ENCODE results near the gene SLC22A13.
A peak's percentile ranks its signal among the peaks of the same experiment; 100 is the strongest.
"Not testable (repeated sequence)": the region's sequence is repeated elsewhere in the genome, so short reads cannot be mapped to it uniquely, and the experiment has no call there.

The SLC22A13 gene

DNA sequence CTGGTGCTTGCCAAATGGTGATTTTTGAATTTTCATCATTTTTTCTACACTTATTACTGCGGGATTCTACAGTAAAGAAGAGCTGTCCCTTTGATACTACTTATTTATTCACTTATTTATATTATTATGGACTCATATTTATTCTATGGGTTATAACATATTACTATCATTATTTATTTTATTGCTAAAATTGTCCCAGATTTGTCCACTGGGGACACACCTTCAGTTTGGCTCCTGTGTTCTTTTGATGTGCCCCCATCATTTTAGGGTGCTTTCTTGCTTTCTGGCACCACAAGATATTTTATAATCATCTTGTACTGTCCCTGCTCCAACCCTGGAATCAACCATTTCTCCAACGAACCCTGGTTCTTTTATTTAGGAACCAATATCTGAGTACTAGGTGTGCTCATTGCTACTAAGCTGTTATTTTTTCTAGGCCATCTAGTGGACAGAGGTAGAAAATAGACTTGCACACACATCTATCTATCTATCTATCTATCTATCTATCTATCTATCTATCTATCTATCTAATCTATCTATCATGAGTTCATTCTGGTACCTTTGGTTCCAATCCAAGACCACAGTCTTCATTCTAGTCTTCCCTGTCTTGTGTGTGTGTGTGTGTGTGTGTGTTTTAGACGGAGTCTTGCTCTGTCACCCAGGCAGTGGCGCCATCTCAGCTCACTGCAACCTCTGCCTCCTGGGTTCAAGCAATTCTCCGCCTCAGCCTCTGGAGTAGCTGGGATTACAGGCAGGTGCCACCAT, 32.5 kb downstream of the SLC22A13 start:
- peak; percentile 25 for DNase-seq (ENCODE audit: low read depth)

DNA sequence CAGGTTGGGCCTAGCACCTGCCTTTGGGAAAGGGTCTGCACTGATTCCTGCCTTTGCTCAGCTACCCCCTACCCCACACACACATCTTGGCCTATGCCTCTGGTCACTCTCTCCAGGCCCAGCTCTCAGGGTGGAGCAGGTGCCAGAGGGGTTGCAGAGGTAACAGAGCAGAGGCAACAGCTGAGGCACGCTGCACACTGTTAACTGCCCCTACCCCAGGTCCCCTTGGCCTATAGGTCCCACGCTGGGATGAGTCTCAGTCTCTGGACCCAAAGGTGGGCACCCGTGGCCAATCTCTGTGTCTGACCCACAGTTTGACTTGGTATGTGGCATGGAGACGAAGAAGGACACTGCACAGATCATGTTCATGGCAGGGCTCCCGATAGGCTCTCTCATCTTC, 41.3 kb downstream of the SLC22A13 start:
- no peak for DNase-seq (ENCODE audit: low read depth)

DNA sequence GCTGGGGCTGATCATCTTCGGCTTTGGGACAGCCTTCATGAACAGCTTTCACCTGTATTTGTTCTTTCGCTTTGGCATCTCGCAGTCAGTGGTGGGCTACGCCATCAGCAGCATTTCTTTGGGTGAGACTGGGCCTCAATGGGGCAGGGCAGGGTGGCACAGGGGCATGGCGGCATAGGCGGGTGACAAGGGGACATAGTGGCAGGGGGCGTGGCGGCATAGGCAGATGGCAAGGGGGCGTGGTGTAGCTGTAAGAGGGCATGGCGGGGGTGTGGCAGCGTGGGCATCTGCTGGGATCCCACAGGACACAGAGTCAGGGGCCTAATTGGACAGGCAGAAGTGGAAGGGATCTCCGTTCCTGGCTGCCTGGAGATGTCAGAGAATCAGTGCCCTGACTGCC, 42.0 kb downstream of the SLC22A13 start:
- no peak for DNase-seq (ENCODE audit: low read depth)

DNA sequence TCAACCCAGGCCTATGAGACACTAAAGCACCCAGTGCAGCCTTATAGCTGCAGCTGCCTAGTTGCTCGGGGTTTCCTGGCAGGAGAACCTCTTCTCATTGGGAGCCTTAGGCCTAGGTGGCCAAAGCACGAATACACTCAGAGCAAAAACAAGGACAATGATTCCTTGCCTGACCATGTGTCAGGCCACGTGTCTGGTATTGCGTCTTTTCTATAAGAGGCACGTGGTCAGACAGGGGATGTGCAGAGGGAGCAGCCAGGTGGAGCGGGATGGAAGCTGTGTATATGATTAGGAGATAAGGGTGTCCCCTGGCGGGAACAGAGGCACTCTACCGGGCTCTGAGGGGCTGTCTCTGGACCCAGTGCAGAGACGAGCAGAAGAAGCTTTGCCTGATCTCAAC, 42.8 kb downstream of the SLC22A13 start:
- DNase-seq (ENCODE audit: low read depth), result no peak

DNA sequence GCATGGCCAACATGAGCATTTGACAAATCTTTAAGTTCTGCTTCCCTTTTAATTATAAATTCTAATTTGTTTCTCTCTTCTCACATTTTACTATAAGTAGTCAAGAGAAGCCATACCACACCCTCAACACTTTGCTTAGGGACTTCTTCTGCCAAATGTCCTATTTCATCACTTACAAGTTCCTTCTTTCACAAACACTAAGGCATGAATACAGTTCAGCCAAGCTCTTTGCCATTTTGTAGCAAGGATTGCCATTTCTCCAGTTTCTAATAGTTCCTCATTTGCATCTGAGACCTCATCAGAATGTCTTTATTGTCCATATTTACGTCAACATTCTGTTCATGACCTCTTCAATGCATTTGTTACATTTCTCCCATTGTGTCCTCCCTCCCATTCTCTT, 45.9 kb downstream of the SLC22A13 start:
- no peak for DNase-seq (ENCODE audit: low read depth)

DNA sequence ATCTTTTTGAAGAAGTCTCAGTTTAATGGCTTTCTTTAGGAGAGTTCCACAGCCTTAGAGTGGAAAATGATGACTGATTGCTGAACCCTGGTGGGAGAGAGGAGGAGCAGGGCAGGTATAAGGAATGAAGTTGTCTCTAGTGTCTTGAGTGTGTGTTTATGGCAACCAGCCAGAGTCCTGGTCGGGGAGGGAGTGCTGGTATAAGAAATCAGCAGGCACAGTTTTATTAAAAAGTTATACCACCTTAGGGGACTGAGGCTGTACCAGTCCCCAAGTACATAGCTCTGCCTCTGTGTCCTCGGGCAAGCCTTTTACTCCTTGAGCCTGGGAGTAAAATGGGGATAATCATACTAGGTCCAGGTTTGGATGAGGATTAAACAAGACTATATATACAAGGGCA, 46.3 kb downstream of the SLC22A13 start:
- no peak for DNase-seq (ENCODE audit: low read depth)

DNA sequence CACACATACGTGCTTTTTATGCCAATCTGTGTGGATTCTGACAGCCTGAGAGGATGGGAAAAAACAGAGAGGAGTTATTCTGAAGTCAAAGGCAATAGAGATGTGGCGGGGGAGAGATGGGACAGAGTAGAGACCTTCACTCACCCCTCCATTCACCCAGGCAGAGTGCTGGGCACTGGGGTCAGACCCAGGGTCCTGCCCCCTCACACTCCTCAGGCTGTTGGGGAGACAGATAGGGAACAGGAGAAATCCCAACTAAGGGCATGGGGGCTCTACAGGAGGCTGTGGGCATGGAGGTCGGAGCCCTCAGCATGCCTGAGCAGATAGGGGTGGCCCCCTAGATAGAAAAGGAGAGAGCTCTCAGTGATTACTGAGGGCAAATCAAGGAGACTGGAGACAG, 46.7 kb downstream of the SLC22A13 start:
- DNase-seq (ENCODE audit: low read depth), result no peak

DNA sequence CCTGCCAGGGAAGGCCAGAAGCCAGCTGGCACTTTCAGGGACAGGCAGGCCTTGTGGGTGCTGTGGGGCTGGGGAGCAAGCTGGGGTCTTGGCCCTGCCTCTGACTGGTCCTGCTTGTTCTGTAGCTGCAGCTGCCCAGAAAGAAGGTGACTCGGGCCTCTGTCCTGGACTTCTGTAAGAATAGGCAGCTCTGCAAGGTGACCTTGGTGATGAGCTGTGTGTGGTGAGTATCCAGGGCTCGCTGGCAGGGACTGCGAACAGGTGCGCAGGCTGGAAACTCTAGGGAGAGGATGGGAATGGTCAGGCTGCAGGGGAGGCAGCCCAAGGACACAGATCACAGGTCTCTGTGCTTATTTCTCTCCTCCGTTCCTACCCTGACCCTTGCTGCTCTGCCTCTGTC, 47.7 kb downstream of the SLC22A13 start:
- no peak for DNase-seq (ENCODE audit: low read depth)

DNA sequence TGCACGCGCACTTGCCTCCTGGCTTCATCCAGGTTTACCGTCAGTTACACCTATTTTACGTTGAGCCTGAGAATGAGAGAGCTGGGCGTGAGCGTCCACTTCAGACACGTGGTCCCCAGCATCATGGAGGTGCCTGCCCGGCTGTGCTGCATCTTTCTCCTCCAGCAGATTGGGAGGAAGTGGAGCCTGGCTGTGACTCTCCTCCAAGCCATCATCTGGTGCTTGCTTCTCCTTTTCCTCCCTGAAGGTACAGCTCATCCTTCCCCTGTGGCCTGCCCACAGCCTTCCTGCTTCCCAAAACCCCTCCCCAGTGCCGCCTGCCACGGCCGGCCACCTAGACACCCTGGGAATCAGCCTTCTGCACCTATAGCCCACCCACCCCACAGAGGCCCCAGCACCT, 48.1 kb downstream of the SLC22A13 start:
- DNase-seq (ENCODE audit: low read depth), result no peak

DNA sequence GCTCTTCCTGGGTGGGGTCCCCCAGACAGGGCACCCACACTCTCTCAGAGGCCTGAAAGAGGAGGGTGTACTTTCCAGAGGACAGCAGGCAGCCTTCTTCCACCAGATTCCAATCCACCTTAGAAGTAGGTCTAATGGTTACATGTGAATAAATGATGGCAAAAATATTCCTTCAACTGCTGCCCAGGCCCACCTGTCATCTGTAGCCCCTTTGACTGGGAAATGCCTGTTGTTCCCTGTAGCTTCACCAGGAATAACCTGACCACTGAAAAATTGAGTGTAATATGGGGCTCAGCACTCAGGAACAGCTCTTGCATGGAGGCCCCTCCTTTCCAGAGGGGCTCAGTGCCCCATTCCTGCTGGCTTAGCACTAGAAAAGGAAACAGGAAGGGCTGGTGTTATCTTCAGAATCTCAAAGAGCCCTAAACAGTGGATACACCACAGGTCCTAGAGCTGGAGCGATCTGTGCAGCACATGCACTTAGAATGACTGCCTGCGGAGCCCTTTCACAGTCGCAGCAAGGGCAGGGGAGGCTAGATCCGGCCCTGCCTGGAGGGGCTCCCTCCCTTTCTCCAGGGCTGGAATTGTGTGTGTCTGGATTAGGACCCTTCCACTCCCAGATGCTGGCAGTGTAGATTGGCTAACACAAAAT, 48.6 kb downstream of the SLC22A13 start:
- peak; percentile 1 for DNase-seq (ENCODE audit: low read depth)

DNA sequence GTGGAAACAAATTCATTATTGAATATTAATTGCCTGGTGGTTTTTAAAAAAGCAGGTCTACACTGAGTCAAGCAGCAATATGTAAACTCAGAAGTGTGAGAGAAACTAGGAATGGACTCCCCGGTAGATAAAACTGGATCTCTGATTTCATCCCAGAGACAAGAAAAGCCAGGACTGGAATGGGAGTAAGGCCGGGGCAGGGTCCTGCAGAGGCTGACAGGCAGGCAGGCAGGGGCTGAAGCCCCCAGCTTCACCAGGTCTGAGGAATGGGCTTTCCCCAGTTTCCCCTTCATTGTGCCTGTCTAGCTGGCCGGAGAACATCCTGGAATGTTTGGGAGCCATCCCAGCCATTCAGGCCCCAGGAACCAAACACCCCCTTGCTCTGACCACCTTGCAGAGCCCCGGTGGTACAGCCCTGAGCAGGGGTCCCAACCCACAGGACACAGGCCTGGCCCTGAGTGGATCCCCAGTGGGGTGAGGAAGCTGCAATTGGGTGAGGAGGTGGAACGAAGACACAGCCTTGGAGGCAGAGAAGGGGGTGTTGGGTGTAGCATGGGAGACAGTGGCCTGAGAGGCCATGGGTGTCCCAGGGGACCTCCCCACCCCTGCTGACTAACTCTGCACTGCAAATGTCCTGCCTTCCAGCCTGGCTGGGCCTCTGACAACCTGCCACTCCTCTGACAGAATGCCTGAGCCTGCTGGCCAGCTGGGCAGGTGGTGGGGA, 49.3 kb downstream of the SLC22A13 start:
- no peak for DNase-seq (ENCODE audit: low read depth)

DNA sequence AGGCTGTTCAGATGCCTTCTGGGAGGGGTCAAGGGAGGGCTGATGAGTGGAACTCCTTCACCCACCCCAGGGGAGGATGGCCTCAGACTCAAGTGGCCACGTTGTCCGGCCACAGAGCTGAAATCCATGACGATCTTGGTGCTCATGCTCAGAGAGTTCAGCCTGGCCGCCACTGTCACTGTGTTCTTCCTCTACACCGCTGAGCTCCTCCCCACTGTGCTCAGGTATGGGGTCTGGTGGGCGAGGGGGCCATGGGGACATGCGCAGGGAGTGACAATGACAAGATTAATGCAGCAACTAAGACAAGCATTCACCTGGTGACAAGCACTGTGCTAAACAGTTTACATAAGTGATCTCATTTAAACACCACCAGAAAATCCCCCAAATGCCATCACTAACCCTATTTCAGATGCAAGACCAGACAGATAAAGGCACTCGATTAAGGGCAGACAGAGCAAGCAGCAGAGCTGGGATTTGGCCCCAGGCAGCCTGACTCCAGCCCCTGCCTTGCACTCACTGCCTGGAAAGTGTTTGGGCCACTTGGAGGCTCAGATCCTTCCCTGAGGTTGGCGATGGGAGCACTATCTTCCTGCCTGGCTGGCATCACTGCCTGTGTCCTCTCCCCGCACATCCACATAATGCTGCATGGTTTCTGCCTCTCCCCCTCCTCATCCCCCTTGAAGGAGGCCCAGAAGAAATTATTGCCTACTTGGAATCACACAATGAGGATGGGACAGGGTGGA, 50.0 kb downstream of the SLC22A13 start:
- no peak for DNase-seq (ENCODE audit: low read depth)

DNA sequence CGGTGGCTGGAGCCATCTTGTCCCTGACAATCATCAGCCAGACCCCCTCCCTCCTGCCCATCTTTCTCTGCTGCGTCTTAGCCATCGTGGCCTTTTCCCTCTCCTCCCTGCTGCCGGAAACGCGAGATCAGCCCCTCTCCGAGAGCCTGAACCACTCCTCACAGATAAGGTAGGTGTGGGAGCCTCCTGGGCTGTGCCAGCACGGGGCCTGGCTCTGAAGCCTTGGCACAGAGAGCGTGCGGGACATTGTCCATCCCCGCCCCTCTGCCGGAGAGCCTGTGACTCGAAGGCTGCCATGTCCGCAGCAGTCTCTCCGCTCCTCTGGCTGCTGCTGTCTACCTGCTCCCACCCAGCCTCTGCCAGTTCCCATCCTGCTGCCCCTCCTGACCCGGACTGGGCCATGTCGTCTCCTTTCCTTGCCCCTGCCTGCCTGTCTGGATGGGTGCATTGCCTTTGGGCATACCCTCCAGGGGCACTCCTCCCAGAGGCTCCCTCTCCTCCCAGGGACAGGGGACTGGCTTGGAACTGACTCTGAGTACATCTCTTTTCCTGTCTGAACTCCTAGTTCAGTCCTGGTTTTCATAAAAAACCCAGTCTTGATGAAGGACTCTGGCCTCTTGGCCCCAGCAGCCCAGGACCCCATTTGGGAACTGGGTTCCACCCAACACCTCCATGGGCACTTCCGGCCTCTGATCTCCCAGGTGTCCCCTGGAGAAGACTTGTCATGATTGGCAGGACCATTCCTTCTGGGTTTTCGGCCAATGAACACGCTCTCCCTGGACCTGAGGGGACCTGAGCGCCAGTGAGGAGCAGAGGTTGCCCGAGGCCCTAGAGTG, 51.0 kb downstream of the SLC22A13 start:
- DNase-seq (ENCODE audit: low read depth), result no peak

DNA sequence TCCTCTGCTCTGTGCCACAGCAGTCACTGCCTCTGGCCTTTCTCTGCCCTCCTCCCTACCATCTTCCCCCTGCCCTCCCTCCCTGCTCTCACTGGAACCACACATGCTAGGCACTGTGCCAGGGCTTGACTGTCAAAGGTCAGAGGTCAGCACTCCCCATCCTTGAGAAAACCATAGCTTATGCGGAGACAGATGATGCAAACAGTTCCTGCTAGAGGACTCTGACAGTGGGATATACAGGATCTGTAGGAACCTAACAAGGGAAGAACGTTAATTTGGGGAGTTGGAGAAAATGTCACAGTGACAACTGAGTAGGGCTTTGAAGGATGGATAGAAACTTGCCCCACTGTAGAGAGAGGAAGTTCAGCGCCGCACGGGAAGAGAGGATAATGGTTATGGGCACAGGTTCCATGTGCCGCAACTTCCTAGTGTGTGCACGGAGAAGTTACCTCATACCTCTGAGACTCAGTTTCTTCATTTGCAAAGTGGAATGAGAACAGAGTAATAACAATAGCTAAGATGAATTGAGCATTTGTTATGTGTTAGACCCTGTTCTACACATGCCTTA, 51.7 kb downstream of the SLC22A13 start:
- DNase-seq (ENCODE audit: low read depth), result no peak

DNA sequence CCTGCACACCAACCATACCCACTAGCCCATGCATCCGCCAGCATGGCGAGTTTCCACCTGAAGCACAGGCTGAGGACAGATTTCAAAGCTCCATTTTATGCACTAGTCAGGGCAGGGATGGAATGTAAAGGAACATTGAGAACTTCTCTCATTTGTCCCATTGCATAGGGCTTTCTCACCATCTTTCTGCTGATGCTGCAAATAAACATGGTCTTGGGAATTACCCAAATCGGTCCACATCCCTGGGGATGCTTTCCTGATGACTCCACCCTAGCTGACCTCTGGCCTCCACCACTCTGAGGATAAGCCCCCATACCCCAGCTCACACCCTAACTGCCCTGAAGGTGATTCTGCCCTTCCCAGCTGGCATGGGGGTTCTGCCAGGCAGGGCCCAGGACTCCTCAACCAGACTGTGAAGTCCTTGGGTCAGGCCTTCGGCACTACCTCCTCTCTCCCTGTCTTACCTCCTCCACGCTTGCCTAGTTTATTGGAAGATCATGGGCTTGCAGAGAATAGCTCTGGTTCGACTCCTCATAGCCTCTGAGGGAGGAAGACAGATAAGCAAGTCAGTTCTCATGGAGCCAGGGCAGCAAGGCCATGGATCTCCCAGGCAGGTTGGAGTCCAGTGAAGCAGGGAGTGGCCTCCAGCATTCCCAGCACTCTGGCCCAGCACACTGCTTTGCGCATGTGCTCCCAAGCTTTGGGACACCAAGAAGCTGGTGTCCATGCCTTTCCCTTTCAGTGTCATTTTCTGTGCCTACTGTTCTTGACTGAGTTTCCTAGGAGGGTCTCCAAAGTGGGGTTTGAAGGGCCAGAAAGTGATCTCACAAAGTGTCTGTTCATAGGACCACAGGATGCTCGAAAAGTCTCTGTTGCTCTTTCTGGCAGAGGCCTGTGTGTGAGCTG, 53.4 kb downstream of the SLC22A13 start:
- no peak for DNase-seq (ENCODE audit: low read depth)

DNA sequence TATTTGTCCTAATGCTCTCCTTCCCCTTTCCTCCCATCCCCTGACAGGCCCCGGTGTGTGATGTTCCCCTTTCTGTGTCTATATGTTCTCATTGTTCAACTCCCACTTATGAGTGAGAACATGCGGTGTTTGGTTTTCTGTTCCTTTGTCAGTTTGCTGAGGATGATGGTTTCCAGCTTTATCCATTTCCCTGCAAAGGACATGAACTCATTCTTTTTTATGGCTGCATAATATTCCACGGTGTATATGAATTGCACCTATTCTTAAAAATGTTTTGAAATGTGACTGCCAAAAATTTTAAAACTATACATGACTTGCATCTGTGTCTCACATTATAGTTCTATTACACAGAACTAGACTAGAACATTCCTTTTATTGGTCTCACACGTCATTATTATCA, 55.0 kb downstream of the SLC22A13 start:
- not testable (repeated sequence) for DNase-seq (ENCODE audit: low read depth)

DNA sequence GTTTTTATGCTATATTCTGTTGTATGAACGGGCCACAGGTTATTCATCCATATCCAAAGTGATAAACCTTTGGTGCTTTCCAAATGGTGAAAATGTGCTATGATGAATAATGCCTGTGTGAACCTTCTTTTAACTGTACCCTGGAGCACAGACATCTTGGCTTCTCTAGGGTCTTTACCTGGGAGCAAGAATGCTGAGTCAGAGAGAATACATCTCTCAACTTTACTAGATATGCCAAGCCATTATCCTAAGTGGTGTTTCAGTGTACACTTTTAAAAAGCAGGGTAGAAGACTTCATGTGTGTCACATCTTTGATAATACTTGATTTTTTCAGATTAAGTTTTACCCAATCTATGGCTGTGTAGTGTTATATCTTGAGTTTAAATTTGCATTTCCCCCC, 57.4 kb downstream of the SLC22A13 start:
- DNase-seq (ENCODE audit: low read depth), result no peak

DNA sequence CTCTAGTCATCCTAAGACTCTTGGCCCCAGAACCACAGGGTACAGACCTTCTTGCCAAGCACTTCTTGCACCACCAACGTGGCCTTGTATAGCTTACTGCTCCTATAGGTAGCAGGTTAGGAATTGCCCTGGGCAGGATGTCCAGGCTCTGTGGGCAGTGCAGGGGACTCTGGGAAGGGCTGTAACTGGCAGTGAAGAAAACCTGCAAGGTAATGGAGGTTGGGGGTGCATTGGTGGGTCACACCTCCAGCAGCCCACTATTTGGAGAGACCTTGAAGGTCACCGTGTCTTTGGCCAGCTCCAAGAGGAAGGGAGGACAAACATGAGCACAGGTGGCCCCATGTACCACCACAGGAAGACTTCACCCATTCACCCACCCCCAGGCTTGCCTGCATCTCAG, 59.6 kb downstream of the SLC22A13 start:
- DNase-seq (ENCODE audit: low read depth), result no peak

DNA sequence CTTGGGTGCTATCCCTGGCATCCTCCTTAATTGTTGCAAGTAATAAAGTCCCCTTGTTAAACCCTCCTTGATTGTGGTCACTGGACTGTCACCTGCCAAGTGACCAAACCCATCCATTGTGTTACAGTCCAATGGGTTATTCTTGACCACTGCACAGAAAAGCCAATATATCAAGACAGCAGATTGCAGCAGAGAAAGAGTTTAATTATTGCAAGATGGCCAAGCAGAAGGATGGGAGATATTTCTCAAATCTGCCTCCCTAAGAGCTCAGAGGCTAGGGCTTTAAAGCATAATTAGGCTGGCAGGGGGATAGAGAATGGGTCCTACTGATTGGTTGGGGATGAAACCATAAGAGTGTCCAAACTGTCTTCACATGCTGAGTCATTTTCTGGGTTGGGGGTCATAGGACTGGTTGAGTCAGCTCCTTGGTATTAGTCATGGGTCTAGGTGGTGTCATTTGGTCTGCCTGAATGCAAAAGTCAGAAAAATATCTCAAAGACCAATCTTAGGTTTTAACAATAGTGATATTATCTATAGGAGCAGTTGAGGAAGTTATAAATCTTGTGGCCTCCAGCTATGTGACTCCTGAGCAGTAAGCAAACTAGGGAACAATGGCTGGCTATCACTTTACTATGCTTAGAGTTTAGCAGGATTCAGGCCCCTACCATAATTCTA, 61.9 kb downstream of the SLC22A13 start:
- peak; percentile 65 for DNase-seq (ENCODE audit: low read depth)

Data from EH (cell line).